ENCODE data around the gene TERC. TPM values are rescaled to one million over a fixed set of nuclear protein-coding genes. Genes with fewer than 3 reads are reported as not detected.

Gene TERC
- polyA plus RNA-seq, 2 of the 4 experiments (the other 2 are of a cell fraction), result 0.25 to 2.2 TPM

DNA sequence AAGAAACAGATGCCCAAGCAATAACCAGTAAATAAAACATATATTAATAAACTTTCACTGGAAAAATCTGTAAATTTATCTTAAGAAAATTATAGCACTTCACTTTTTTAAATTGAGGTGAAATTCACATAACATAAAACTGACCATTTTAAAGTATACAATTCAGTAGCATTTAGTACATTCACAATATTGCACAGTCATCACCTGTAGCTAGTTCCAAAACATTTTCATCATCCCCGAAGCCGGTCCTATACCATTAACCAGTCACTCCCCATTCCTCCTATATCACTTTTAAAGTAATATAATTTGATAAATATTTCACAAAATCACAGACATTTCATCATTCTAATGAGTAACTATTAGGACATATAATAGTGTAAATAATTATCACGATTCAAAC lies 39.8 kb upstream of the TERC start:
- Histone ChIP-seq H3K27ac (no peak overlapping the region), H3K4me1 (no peaks in the 10 kb centered on the region), H3K9me3 (no peaks in the 10 kb centered on the region), H3K4me2 (no peak overlapping the region), H3K4me3 (no peak overlapping the region)
- 89% methylated on average over 3 of the region's 3 CpGs for WGBS (ENCODE audit: missing lambda C conversion rate)
- DNase-seq (ENCODE audit: low read depth in 1 of 2, low spot score in 1 of 2), result no peak
- TF ChIP-seq CBX8 (IDR thresholded peaks at IDR 0.05), result no peak
- no peak for TF ChIP-seq BHLHE40 (IDR thresholded peaks at IDR 0.05; ENCODE audit: low read depth, low read length)
- no peak for TF ChIP-seq ZNF302 (CRISPR knock-in tag; IDR thresholded peaks at IDR 0.05)
- no peak for TF ChIP-seq NR3C1 (IDR thresholded peaks at IDR 0.05)
- TF ChIP-seq POLR2A (IDR thresholded peaks at IDR 0.05; ENCODE audit: low read length), result no peak
- peak; percentile 31 for TF ChIP-seq MAFK (IDR thresholded peaks at IDR 0.05; ENCODE audit: partially characterized antibody)
- FAIRE-seq, result no peak
- ATAC-seq, result no peak
- CTCF ChIA-PET, result no interaction called here
- POLR2A ChIA-PET, result no interaction called here

DNA sequence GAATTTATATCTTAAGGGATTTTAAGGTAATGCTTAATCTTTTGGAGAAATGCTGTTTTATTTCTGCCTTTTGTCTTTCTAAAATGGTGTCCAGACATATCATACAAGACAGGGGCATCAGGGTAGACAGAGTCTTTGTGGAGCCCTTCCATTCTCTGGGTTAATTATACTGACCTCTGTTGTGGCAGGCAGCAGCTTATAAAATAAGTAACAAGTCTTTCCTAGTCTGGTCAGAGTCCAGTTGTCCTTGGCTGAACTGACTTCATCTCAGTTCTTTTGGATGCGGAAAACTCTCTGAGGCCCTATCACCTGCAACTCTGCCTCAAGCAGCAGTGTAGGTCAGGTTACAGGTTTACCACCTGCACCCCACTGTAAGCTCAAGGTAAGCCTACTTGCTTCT lies 27.5 kb upstream of the TERC start:
- FAIRE-seq (no peak), DNase-seq (ENCODE audit: low read depth in 1 of 2, low spot score in 1 of 2) (no peak), ATAC-seq (no peak; a peak in 1 of 6 replicates)
- no peaks in the 10 kb centered on the region for H3K9me3 ChIP-seq
- H3K4me2 ChIP-seq, result no peak overlapping the region
- ChIA-PET CTCF (interaction anchor here (1.0 kb wide), 1 partner anchor 30 kb away, joined by 3 read pairs; no protein-coding TSS in a partner anchor), POLR2A (interaction anchor here (0.5 kb wide), 1 partner anchor 14 kb away, joined by 4 read pairs; no protein-coding TSS in a partner anchor)
- no peaks in the 10 kb centered on the region for H3K4me1 ChIP-seq
- no peak overlapping the region for H3K27ac ChIP-seq
- no peak overlapping the region for H3K4me3 ChIP-seq
- WGBS (ENCODE audit: missing lambda C conversion rate), result 100% methylated on average over 1 of the region's 1 CpG
- TF ChIP-seq NR3C1 (IDR thresholded peaks at IDR 0.05), result no peak
- no peak for TF ChIP-seq ESRRA (IDR thresholded peaks at IDR 0.05; ENCODE audit: borderline replicate concordance, low read length)
- no peak for TF ChIP-seq KDM5A (IDR thresholded peaks at IDR 0.05)
- TF ChIP-seq, protein P1, sequence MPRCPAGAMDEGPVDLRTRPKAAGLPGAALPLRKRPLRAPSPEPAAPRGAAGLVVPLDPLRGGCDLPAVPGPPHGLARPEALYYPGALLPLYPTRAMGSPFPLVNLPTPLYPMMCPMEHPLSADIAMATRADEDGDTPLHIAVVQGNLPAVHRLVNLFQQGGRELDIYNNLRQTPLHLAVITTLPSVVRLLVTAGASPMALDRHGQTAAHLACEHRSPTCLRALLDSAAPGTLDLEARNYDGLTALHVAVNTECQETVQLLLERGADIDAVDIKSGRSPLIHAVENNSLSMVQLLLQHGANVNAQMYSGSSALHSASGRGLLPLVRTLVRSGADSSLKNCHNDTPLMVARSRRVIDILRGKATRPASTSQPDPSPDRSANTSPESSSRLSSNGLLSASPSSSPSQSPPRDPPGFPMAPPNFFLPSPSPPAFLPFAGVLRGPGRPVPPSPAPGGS (IDR thresholded peaks at IDR 0.05), result no peak
- no peak for TF ChIP-seq EP300 (IDR thresholded peaks at IDR 0.05)
- TF ChIP-seq RFX5 (IDR thresholded peaks at IDR 0.05), result no peak
- TF ChIP-seq, protein P2, sequence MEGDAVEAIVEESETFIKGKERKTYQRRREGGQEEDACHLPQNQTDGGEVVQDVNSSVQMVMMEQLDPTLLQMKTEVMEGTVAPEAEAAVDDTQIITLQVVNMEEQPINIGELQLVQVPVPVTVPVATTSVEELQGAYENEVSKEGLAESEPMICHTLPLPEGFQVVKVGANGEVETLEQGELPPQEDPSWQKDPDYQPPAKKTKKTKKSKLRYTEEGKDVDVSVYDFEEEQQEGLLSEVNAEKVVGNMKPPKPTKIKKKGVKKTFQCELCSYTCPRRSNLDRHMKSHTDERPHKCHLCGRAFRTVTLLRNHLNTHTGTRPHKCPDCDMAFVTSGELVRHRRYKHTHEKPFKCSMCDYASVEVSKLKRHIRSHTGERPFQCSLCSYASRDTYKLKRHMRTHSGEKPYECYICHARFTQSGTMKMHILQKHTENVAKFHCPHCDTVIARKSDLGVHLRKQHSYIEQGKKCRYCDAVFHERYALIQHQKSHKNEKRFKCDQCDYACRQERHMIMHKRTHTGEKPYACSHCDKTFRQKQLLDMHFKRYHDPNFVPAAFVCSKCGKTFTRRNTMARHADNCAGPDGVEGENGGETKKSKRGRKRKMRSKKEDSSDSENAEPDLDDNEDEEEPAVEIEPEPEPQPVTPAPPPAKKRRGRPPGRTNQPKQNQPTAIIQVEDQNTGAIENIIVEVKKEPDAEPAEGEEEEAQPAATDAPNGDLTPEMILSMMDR (IDR thresholded peaks at IDR 0.05), result no peak
- TF ChIP-seq, protein P3, sequence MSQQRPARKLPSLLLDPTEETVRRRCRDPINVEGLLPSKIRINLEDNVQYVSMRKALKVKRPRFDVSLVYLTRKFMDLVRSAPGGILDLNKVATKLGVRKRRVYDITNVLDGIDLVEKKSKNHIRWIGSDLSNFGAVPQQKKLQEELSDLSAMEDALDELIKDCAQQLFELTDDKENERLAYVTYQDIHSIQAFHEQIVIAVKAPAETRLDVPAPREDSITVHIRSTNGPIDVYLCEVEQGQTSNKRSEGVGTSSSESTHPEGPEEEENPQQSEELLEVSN (IDR thresholded peaks at IDR 0.05; ENCODE audit: borderline replicate concordance, low read depth), result no peak
- no peak for TF ChIP-seq FOSL2 (IDR thresholded peaks at IDR 0.05)
- TF ChIP-seq FOSL2 (CRISPR knock-in tag; IDR thresholded peaks at IDR 0.05), result no peak
- TF ChIP-seq EHMT2 (IDR thresholded peaks at IDR 0.05; ENCODE audit: low read depth), result no peak

DNA sequence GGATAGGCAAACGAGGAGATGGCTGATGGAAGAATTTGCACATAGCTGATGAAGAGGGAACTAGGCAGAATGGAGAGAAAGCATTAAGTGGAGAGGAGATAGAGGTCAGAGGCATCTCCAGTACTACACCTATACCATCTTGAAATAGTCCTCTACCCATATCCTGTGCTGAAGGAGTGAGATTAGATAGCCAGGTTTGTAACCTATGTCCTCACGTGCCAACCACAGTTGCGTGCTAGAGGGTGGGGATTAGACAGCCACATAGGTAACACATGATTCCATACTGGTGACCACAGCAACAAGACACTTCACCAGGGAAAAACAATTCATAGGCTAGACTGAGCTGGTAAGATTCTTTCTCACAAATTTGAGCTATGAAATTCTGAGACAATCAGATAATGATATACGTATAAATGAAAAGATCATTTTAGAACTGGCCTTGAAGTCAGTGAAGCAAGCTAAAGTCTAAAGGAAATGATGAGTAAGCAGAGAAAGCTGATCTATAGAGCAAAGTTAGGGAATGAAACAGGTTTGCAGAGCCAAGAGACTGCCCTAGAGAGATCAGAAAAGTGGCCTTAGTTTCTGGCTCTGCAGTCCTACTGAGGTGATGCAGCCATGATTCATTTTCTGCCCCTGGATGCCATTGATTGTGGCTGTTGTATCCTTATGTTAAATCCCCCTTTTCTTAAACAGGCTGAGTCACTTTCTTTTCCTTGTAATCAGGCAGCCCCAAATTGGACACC lies 26.0 kb upstream of the TERC start:
- H3K27ac ChIP-seq, result no peak overlapping the region
- CTCF ChIA-PET, result interaction anchor here (1.3 to 1.4 kb wide), 2 partner anchors 11 to 28 kb away, joined by 3 to 4 read pairs; no protein-coding TSS in a partner anchor
- H3K4me2 ChIP-seq, result no peak overlapping the region
- H3K4me1 ChIP-seq, result no peaks in the 10 kb centered on the region
- POLR2A ChIA-PET, result interaction anchor here (0.5 kb wide), 1 partner anchor 18 kb away, joined by 4 read pairs; no protein-coding TSS in a partner anchor
- TF ChIP-seq MAZ (IDR thresholded peaks at IDR 0.05; ENCODE audit: borderline replicate concordance, low read depth, low read length) (no peak), MAFK (IDR thresholded peaks at IDR 0.05; ENCODE audit: partially characterized antibody) (peak; percentile 17), PHF8 (IDR thresholded peaks at IDR 0.05; ENCODE audit: borderline replicate concordance, low read depth) (no peak), SREBF2 (IDR thresholded peaks at IDR 0.05) (no peak), CBX2 (IDR thresholded peaks at IDR 0.05; ENCODE audit: borderline replicate concordance, low read depth) (no peak), JUN (IDR thresholded peaks at IDR 0.05) (no peak)
- WGBS (ENCODE audit: missing lambda C conversion rate), result 88% methylated on average over 4 of the region's 4 CpGs
- no peak; a peak in 1 of 6 replicates for ATAC-seq
- H3K4me3 ChIP-seq, result no peak overlapping the region
- no peaks in the 10 kb centered on the region for H3K9me3 ChIP-seq
- no peak for DNase-seq (ENCODE audit: low read depth in 1 of 2, low spot score in 1 of 2)
- no peak for FAIRE-seq

All from A549 (cell line).